CD4-positive, alpha-beta T cell treated with Interleukin-4 for 1 hour (primary cell): Measurements from ENCODE around the gene CREBBP.
"Not testable (repeated sequence)": the region's sequence is repeated elsewhere in the genome, so short reads cannot be mapped to it uniquely, and the experiment has no call there.

ENCODE experiments used
- DNase-seq, 2 donors: peaks; one replicate each; pipeline ENCODE4 v3.0.0-alpha.2; 2020 to 2022

CREBBP gene

DNA sequence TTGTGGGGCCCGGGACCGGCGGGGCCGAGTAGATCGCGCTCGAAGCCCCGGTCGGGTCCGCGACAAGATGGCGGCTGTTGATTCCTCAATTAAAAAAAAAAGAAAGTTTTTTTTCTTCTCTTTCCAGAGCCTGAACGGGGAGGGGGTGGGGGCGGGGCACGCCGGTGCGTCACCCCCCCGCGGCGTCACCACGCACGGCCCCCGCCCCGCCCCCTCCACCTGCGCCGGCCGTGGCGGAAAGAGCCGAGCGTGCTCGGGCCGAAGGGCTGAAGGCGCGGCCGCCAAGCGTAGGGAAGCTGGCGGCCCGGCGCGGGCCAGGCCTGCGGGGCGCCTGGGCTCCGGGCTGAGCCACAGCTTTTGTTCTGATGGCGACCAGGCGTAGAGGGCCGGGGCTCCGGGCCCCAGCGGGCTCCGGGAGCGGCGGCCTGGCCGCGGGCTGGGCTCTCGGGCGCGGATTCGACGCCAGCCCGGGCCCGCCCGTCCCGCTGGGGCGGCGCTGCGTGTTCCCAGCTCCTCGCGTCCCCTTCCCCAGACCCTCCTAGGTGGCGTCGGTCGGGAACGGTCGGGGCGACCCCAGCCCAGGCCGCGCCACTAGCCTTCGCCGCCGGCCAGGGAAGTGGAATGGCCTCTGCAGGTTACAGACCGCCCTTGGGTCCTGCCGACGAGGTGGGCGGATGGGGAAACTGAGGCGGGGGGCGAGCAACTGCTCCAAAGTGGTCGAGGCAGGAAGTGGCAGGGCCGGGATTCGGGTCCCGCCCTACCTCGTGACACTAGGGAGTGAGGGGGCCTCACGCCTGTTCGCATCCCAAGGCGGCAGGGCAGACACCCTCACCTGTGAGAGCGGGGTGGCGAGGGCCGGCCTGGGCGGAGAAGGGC is at the start of gene CREBBP:
Gene CREBBP, minus strand, starts transcription at position 91 of the 876 bp plus-strand sequence. CDS start 797 bp downstream, outside the sequence.
- DNase-seq: peak; percentile 88 to 90

DNA sequence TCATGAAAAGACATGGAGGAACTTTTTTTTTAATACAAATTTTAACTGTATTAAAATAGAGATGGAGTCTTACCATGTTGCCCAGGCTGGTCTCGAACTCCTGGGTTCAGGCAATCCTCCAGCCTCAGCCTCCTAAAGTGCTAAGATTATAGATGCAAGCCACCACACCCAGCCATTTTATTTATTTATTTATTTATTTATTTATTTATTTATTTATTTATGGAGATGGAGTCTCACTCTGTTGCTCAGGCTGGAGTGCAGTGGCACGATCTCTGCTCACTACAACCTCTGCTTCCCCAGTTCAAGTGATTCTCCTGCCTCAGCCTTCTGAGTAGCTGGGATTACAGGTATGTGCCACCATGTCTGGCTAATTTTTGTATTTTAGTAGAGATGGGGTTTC is 46.6 kb upstream of the CREBBP start:
- not testable (repeated sequence) for DNase-seq

DNA sequence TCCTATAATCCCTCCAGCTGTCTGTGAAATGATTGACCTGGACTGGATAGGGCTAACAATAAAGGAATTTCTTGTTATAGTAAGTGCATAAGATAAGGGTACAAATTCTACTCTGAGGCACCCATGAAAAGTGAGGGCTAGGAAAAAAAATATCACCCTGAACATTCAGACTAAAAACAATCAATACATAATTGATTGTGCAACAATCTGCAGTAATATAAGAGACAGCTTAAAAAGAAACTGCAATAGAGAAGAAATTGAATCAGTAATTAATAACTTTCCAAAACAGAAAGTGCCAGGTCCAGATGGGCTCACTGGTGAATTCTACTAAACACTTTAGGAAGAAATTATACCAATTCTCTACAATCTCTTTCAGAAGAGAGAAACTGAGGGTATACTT is 44.2 kb upstream of the CREBBP start:
- no peak for DNase-seq

DNA sequence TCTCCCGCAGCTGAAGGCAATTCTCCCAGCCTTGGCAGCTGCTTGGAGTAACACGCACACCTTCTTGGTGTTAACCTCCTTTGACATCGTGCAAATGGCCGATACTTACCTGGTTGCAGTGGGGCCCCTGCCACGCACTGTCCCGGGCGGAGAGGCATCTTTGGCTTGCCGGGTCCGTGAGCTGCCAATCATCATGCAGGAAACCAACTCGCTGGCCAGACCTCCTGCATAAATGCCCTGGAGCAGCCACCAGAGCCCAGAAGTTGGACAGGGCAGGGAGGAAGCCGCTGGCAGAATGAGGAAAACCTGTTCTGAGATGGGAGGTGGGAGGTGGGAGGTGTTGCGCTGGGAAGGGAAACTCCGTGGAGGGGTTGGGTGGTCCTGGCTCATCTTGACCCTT is 41.7 kb upstream of the CREBBP start:
- DNase-seq: no peak

DNA sequence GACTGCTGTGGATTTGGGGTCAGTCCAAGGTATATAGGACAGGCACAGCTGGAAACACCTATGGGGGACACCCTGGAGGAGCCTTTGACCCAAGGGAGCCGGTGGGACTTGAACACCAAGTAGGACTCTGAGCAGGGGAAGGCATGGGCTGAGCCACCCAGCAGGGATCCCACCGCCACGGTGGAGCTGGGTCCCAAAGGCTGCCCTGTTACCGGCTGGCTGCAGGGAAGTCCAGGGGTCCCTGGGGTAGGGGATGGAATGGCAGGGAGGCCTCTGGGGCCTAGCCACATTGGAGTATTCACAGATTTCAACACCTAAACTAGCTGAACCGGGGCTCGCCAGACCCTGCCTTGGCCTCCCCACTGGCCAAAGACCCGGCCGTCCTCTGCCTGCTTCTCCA is 39.7 kb upstream of the CREBBP start:
- DNase-seq: no peak

DNA sequence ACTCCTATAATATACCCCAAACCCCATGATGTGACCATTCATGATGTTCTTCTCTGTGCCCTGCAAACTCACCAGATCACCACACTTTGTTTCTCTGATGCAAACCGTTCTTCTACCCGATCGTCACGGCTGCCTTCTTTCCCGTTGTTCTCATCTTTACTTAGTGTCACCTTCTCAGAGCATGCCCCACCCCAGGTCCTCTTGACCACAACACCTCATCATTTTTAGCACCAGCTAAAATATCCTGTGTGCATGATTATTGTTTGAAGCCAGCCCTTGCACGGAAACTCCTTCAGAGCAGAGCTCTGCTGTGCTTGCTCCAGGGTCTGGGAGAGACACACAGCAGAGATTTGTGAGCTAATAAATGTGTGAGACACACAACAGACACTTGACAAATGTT is 38.9 kb upstream of the CREBBP start:
- no peak for DNase-seq

DNA sequence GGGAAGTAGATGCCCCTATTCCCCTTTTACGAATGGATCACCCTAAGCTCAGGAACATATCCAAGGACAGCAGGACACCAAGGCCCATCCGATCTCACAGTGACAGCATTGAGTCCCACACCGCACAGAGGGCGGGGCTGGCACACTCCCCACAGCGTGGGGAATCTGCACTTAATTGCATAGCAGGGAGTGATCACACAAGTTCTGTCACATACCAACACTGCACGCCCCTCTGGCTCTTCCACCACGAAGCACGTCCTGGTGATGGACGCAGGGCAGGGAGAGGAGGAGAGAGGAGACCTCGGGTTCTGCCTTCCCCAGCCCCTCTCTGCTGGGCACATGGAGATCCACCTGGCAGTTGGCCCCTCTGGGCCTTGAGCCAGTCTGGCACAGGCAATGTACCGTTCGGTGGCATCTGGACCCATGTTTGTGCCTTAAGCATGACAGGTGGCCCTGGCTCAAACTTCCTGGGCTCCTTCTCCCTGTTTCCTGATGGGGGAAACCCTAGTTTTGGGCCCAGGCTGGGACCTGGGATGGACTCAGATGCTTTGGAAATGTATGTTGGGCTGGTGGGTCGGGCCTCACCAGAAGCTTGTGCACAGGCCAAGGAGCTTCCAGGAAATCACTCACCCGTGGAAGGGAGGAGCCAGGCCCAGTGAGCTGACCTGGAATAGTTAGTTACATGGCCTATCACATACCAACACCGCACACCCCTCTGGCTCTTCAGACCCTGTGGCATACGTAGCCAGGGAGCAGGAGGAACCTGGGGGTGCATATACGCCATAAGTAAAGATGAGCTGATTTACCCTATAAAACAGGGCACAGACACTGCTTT is 35.1 kb upstream of the CREBBP start:
- no peak for DNase-seq

DNA sequence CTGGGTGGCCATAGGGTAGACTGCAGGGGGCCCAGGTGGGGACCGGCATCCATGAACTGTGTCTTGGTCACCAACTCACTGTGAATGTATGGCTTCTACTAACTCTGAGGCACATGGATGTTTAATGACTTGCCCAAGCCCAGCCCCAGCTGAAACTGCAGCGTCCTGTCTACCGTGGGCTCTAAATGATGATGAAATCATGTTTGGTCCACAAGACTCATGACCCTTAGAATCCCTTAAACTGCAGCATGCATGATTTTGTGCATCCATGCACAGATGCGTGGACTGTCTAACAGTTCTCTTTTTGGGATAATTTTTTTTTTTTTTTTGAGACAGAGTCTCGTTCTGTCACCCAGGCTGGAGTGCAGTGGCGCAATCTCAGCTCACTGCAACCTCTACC is 32.4 kb upstream of the CREBBP start:
- no peak for DNase-seq

DNA sequence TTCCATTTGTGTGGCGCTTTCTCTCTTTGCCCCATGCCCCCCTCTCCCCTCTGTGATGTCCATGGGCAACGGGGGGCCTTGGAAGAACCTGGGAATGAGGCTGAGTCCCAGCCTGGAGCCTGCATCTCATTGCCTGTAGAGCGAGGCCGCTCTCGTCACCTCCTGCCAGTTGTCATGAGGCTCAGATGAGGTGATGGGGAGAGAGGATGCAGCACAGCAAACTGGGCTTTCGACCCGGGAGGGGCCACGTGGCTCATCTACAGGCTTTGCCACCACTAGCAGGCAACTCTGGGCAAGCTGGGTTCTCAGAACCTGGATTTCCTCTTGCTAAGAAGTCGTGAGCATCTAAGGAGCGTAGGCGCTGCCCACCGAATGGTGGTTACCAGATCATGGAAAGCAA is 31.9 kb upstream of the CREBBP start:
- DNase-seq: no peak

DNA sequence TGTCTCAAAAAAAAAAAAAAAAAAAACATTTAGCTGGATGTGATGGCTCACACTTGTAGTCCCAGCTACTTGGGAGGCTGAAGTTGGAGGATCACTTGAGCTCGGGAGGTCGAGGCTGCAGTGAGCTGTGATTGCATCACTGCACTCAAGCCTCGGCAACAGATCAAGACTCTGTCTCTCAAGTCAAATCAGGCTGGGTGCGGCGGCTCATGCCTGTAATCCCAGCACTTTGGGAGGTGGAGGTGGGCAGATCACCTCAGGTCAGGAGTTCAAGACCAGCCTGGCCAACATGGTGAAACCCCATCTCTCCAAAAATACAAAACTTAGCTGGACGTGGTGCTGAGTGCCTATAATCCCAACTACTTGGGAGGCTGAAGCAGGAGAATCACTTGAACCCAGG is 31.2 kb upstream of the CREBBP start:
- not testable (repeated sequence) for DNase-seq

DNA sequence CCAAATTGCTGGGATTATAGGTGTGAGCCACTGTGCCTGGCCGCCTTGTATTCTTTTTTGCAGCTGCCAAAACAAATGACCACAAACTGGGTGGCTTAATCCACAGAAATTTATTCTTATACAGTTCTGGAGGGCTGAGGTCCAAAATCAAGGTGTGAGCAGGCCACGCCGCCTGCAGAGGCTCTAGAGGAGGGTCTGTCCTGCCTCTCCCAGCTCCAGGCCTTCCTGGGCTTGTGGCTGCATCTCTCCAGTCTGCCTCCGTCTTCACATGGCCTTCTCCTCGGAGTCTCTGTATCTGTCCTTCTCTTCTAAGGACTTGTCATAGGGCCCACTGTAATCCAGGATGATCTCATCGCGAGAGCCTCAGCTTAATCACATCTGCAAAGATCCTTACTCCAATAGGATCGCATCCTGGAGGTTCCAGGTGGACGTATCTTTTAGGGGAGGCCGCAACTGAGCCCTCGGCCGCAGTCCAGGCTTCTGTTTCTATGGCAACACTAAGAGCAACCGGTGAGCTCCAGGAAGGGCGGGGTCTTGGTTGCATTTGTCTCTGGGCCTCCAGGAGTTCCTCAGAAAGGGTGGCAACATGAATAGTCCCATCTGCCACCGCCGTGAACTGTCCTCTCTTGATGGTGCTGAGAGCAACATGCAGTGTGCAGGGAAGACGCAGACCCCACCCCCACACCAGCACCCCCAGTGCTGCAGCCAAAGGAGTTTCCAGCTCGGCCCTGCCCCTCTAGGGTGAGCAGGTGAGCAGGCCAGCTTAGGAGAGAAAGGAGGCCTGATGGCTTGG is 29.5 kb upstream of the CREBBP start:
- DNase-seq: no peak

DNA sequence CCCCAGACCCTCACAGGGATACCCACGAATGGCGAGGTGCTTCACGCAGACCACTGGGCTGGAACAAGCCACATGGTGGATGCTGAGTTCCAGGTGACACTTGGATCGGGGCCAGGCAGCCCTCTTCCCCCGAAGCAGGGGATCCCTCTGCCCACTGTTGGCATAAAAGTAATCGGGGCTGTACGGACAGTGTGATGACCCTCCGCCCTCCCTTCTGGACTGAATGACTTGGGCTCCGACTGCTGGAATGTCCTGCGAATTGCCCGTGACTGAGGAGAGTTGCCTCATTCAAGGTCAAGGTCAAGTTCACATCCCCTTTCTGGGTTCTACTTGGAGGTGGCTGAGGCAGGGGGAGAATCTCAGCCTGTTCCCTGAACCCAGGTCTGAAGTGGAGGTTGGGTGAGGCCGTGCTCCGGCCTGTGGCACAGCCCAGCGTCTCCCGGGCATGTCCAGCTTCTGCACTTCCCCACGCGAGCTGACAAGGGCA is 28.5 kb upstream of the CREBBP start:
- no peak for DNase-seq

DNA sequence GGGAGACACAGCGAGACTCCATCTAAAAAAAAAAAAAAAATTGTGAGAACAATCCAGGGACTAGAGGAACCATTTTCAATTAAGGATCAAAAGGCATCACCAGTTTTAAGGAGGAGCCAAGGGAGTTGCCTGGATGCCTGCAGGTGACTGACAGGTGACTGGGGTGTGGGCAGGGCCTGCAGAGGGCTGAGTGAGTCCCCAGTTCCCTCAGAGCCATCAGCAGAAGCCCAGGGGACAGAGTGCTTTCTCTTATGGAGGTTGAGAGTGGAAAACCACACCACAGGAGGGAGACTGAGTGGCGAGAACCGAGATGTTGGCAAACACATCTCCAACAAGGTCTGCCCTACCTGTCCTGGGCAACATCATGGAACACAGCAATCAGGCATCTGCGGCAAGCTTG is 27.1 kb upstream of the CREBBP start:
- DNase-seq: no peak

DNA sequence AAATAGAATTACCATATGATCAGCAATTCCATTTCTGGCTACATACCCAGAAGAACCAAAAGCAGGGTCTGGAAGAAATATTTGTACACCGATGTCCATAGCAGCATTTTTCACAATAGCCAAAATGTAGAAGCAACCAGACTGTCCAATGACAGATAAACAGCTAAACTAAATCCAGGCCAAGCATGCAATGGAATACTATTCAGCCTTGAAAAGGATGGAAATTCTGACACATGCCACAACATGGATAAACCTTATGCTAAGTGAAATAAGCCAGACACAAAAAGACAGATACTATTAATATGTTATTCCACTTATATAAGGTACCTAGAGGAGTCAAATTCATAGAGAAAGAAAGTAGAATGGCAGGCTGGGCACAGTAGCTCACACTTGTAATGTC is 25.9 kb upstream of the CREBBP start:
- no peak for DNase-seq

DNA sequence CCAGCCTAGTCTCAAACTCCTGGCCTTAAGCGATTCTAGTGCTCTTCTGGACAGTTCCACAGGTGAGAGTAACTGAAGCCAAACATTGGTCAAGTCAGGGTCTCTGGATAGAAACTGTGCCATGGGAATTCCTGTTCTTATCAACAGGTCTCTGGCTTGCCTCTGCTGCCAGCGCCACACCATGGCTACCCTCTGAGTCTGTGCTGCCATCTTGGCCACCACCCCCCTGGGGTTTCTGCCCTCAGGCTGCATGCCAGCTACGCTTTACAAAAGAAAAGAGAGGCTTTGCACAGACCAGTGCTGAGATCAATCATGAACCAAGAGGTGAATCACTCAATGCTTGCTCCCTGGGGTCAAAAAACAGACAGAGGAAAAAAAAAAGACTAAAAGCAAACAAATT is 24.4 kb upstream of the CREBBP start:
- no peak for DNase-seq

DNA sequence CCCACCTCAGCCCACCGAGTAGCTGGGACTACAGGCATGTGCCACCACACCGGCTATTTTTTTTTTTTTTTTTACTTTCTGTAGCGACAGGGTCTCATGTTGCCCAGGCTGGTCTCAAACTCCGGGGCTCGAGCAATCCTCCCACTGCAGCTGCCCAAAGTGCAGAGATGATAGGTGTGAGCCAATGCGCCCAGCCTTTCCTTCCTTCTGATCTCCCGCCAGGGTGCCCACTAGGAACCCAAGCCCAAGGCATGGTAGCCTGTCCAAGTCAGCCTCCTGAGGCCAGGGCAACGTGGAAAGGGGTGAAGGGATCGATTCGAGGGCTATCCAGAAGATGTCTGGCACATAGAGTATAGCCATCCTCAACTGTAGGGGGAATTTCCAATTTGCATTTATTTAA is 9.6 kb upstream of the CREBBP start:
- no peak for DNase-seq

DNA sequence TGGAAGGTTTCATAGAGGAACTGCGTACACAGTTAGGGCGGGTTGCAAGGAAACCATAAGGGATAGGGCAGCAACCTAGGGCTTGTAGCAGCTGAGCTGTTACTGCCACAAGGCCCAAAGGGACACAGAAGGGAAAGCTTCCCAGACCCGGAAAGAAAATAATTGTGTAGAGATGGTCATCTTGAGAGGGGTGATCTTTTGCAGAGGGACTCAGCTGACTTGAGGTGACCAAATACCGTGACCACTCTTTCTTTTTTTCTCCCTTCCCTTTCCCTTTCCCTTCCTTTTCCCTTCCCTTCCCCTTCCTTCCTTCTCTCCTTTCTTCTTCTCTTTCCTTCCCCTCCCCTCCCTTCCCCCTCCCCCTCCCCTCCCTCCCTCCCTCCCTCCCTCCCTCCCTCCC is 8.5 kb upstream of the CREBBP start:
- no peak for DNase-seq

DNA sequence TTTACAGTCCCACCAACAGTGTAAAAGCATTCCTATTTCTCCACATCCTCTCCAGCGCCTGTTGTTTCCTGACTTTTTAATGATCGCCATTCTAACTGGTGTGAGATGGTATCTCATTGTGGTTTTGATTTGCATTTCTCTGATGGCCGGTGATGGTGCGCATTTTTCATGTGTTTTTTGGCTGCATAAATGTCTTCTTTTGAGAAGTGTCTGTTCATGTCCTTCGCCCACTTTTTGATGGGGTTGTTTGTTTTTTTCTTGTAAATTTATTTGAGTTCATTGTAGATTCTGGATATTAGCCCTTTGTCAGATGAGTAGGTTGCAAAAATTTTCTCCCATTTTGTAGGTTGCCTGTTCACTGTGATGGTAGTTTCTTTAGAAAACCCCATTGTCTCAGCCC is 5.5 kb upstream of the CREBBP start:
- DNase-seq: not testable (repeated sequence)

DNA sequence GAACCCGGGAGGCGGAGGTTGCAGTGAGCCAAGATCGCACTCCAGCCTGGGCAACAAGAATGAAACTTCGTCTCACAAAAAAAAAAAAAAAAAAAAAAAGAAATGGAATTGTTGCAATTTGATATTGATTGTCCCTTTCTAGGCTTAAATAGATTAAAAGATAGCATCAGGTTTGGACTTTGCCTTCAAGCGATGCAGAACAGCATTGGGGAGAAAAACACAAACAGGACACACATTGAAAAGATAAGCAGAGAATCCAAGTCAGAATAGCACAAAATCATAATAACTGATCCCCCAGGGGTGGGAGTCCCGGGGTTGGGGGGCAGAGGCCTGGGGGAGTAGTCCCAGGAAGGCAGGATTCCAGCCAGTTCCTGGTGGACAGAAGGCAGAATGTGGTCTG is 3.9 kb upstream of the CREBBP start:
- DNase-seq: no peak

DNA sequence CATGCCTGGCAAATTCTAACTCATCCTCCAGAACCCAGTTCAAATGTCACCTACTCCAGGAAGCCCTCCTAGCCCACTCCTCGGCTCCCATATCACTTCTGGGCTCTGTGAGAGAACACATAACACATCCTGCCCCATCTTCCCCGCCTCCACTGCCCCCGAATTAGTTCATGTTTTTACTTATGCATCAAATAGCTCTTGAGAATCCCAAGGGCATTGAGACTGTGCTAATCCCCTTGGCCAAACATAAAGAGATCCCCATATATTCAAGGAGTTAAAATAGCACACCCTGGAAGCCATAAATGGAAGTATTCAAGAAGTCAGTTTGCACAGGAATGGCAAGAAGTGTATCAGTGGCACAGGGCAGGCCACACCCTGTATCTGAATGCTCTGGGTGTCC is 2.0 kb upstream of the CREBBP start:
- no peak for DNase-seq

DNA sequence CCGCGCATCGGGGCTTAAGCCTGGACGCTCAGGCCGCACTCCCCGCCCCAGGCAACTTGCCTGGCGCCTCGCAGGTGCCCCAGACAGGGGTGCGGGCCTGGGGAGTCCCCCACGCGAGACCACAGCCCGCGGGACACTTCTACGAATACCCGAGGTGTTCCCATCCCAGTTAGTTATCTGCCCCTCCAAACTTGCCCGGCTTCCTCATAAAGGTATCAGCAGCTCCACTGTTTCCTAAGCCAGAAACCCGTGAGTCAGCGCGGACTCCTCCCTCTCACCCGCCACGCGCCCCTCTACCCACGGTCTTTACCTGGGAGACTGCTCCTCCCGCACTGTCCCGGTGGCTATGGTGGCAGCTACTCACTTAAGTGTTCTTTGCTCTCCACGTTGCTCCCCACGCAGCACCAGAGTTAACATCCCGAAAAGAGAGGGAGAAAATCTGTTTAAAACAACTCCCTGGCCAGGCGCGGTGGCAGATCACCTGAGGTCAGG is 1.0 kb upstream of the CREBBP start:
- no peak for DNase-seq

DNA sequence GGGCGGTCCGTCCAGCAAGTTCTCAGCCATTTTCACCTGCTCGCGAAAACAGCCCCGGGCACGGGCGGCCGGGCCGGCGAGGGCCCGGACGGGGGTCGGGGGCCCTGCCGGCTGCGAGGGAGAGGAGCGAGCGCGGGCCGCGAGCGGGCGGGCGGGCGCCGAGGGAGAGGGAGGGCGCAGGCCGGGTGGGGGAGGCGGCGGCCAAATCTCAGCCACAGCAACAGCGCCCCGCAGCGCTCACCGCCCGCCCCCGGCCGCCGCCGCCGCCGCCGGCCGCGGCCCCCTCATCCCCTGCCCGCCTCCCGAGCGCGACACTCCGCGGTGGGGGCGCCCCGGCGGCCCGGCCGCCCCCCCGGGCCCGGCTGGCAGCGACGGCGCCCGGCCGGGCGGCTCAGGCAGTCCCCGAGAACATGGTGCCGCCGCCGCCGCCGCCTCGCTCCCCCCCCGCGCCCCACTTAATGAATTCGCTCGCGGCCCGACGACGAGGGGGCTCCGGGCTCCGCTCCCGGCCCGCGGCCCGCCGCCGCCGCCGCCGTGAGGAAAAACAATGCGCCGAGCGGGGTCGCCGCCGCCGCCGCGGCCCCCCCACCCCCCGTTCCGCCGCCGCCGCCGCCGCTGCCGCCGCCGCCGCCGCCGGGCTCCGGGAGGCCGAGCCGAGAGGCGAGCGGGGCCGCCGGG is 487 bp downstream of the CREBBP start:
- DNase-seq: peak; percentile 73
